Stimulated activated CD8-positive, alpha-beta memory T cell treated with anti-CD3 and anti-CD28 coated beads, Interleukin-15, amount 100 ng/mL, for 24 hours (primary cell): ENCODE results near the gene TCF7.

ENCODE experiments used
- DNase-seq: peaks from one replicate; pipeline ENCODE4 v3.0.0-alpha.2; 2020; ENCODE audit warnings: low read depth

Gene TCF7

DNA sequence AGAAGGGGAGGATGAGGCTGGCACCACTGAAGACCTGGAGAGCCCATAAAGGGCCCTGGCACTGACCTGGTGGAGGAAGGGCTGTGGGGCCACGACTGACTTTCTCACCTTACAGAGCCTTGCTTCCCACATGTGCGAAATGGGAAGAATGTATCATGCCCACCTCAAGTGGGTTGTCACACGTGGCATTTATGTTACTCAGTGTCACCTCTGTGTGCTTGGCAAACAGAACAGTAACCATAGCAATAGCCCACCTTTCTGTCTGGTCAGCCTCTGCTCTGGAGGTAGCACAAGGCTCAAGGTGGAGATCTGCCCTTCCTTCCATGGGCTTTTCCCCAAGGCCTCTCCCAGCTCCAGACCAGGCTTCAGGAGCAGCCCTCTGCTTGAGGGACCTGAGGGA is 16.7 kb downstream of the TCF7 start:
- no peak for DNase-seq

DNA sequence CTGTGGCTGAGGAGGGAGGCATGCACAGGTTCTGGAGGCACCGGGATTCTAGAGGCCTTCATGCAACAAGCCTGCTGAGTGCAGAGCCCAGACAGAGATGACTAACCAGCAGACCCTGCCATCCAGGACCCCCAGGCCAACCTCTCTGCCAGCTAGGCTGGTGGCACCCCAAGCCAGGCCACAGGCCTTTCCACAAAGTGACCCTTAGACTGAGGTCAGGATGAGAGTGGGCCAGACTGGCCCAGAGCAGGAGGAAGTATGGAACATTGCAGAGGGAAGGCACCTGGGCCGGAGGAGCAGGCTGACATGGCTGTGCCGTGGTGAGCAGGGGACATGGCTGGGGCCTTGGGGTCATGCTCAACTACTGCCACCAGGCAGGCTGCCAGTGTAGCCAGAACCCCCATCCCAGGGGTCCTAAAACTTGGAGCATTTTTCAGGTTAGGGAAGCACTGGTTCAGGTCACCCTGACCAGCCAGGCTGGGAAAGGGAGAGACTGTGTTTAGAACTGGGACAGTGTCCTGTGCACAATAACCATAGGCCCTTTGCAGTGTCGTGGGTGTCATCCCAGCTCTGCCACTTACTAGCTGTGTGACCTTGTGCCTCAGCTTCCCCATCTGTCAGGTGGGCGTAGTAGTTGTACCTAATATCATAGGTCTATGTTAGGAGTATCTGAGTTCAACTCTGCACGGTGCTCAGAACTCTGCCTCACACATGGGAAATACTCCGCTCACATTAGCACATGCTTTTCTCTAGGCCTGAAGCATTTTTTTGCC is 17.3 kb downstream of the TCF7 start:
- no peak for DNase-seq

DNA sequence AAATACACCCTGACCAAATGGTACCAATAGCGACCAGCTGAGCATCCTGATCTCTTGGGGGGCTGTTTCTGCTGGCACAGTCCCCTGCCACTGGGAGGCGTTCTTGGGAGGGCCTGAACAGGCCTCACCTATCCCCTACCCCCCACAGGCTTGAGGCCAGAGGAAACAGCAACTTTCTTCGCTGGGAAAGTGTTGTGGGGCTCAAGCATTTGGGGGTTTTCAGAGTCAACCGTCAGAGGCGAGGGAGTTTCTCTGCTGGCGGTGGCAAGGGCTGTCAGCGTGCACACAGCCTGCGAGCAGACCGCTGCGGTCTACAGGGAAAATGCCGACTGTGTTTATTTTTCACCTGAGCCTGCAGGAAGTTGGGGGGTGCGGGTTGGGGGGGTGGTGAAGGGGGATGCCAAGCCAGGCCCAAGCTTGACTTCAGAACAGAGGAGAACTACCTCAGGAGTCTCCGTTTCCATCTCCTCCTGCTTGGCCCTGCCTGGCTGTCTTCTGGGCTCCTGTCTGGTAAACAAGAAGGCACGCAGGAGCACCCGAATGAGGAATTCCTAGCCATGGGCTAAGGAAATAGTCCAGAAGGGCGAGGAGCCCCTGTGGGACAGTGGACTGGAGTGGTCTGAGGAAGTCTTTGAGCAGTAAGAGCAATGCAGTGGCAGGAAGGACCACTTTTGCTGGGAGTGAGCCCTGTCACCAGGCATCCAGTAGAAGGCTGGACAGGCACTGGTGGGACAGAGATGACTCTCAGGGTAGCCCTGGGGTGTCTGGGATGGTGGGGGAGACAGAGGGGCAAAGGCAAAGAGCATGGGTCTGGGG is 18.1 kb downstream of the TCF7 start:
- no peak for DNase-seq

DNA sequence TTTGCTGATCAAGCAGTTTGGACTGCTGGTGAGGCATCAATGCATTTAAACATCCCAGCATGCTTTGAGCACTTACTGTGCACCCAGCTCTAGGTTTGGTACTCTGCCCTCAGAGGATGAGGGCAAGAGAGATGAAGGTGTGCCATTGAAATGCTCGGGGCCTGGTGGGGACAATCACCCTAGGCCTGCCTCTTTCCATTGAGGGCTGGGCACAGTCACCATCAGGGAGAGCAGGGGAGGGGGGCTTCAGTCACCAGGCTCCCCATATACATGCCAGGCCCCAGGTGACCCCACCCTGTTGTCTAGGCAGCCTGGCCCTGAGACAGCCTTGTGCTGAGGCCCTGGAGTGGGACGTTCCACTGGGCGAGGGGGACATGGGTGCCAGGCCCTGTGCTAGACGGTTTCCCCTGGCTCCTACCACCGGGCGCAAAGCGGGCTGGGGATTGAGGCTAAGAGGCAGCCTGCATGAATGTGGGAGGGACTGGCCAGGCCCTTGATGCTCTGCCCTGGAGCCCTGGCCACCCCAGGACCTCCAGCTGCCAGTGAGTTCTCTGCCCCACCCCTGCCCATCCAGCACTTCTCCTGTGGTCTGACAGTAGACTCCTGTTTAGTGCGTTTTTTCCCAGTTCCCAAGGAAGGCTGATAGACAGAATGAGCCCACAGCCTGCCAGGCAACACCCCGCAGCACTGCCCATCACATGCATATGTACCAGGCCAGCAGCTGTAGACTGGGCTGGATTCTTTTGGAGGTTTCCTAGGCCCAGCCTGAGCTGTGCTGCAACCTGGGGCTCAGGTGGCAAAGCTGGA is 18.9 kb downstream of the TCF7 start:
- DNase-seq, result no peak

DNA sequence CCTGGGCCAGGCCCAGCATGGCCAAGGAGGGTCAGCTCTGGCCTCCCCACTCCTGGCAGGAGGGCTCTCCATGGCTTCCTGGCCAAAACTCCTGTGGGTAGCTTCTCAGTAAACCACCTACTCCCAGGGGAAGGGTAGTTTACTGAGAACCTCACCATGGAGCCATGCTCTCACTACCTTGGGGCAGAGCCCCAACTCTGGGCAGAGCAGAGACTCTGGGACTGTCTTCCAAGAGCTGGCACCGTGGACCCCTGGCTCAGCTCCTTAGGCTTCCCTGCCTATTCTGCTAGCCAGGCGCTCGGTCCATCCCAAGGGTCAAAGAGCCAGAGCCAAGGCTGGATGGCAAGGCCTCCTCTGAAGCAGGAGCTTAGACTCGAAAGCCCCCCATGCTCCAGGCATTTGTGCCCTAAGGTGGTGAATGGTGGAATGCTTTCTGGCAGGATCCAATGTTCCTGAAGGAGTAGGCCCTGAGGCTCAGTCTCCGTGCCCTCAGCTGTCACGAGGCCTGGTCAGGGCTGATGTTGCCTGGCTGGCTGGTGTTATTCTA is 19.6 kb downstream of the TCF7 start:
- no peak for DNase-seq

DNA sequence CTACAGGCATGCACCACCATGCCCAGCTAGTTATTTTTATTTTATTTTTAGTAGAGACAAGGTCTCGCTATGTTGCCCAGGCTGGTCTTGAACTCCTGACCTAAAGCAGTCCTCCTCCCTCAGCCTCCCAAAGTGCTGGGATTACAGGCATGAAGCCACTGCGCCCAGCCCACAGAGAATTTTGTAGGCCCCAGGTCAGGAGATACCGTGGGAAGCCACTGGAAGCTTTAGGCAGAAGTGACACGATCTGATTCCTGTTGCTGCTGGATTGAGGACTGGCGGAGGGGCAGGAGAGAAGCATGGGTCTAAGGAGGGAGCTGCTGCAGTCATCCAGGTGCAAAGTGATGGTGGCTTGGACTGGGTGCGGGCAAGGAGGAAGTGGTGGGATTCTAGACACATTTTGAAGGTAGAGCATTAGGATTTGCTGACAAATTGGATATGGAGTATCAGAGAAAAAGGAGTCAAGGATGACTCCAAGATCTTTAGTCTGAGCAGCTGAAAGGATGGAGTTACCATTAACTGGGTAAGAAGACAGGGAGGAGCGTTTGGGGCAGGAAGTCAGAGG is 20.7 kb downstream of the TCF7 start:
- no peak for DNase-seq

DNA sequence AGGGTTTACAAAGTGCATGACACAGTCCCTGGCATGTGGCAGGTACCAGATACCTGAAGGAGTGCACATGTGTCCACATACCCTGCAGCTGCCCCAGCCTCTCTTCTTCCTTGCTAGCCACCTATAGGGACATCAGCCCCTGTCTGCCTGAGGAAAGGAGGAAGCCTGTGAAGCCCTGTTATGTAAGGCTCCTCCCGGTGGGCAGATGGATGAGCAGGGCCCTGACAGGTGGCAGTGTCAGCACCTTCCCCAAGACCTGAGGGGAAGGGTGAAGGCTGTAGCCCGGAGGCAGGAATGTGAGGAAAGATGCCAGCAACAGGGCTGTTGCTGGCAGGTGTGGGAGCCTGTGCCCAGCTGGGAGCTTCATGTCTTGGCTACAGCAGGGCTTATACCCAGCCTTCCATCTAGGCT is 21.7 kb downstream of the TCF7 start:
- no peak for DNase-seq

DNA sequence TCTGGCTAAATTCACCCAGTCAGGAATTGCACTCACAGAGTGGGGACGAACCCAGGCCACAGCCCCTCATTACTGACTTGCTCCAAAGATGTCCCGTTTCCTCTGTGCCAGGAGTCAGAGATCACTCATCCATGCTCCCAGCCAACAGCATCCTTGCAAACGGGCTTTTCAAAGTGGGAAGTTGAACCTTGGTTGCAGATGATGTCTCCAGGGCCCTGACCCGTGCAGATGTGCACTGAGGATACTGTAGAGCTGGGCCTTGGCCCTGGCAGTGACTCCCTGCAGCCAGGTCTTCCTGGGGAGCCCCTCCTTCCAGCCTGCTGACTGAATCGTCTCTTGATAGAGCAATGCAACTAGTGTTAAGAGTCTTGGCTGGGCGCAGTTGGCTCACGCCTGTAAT is 22.3 kb downstream of the TCF7 start:
- no peak for DNase-seq

DNA sequence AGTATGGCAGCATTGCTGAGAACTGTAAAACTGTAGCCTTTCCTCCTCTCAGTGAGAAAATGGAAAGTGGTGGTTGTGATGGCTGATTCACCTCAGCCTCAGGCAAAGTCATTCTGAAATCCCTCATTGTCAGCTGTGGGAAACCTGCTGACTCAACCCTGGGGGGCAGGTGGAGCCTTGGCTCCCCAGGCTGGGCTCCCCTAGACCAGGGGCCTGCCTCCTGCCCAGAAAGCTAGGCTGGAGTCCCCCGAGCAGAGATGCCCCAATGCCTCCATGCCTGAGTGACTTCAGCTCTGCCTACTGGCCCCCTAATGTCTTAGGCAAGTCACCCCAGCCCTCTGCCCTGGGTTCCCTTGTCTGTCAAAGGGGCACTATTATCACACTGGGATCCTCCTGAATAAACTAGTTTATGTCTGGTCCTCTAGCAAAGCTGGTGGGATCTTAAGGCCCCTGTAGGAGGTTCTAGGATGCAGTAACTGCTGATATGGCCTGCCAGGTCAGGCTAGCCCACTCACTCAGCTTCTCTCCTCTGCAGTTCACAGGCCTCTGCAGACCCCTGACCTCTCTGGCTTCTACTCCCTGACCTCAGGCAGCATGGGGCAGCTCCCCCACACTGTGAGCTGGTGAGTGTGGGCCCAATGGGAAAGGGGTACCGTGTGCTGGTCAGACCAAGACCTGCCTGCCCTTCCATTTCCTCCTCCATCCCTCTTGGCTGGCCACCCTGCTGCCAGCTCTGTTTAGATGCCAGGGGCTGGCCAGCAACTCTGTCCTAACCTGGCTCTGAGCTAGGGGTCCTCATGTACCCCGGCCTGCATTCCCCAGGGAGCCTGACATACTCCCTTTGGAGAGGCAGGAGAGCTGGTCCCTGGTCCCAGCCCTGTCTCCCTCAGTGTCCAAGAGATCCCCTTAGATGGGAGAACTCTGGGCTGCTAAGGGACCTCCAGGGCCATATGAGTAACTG is 24.2 kb downstream of the TCF7 start:
- no peak for DNase-seq

DNA sequence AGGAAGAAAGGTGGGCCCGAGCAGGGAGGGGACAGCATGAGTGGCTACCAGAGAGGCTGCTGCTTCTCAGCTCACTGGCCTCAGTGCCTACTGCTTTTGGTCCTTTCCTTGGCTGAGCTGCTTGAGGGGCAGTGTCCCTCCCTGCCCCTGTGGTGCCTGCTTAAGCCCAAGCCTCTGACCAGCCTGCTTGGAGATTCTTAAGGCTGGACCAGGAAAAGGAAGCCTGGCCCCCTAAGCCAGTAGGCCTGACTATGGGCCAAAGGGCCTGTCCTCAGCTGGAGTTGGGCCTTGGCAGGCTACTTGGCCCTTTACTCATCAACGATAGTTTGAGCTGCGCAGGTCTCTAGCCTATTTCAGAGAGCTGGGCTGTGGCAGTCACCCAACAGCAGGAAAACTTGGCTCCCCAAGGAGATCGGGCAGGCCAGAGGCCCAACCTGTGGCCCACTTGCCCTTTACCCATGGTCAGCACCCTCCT is 24.9 kb downstream of the TCF7 start:
- no peak for DNase-seq

DNA sequence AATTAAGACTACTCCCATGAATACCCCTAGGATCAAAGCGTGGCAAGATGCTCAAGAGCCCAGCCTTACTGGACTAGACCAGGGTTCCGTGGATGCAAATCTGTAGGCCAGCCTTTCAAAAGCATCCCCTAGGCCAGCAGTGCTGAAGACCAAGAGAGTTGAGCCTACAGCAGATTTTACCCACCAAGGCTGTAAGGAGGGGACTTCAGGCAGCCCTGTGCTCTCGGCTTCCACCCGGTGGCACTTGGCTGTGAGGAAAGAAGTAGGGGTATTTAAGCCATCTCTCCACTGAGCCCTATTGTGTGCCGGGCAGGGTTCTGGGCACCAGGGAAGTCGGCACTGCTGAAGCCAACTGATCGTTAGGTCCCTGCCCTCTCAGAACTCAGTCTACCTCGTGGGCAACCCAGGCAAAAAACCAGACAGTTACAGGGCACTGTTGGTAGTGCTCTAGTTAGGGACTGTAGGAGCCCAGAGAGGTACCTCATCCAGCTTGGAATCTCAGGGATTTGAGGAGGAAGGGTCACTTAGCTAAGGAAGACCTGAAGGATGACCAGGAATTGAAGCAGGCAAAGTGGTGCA is 25.5 kb downstream of the TCF7 start:
- no peak for DNase-seq

DNA sequence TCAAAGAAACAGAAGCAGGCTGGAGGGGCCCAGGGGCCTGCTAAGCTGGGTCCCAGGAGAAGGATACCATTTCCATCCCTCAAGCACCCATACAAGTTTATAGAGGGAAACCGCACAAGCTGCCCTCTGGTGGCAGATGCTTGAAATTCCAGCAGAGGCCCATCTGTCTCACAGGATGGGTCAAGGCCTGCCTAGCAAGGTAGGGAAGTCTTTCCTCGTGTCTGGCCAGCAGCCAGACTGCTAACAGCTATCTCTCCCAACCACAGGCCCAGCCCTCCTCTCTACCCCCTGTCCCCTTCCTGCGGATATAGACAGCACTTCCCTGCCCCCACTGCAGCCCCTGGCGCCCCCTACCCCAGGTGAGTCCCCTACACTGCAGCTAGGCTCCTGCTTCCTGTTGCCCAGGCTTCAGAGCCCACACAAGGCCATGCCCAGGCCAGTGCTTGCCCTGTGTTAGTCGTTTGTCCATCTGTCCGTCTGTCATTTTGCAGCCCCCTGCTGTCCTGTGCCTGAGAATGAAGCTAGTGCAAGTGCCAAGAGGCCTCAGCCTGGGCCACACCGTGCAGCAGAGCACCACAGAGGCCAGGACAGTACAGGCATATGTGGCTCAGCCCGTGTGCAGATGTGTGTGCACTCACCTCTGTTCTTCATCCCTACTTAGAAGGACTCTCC is 26.2 kb downstream of the TCF7 start:
- DNase-seq, result no peak

DNA sequence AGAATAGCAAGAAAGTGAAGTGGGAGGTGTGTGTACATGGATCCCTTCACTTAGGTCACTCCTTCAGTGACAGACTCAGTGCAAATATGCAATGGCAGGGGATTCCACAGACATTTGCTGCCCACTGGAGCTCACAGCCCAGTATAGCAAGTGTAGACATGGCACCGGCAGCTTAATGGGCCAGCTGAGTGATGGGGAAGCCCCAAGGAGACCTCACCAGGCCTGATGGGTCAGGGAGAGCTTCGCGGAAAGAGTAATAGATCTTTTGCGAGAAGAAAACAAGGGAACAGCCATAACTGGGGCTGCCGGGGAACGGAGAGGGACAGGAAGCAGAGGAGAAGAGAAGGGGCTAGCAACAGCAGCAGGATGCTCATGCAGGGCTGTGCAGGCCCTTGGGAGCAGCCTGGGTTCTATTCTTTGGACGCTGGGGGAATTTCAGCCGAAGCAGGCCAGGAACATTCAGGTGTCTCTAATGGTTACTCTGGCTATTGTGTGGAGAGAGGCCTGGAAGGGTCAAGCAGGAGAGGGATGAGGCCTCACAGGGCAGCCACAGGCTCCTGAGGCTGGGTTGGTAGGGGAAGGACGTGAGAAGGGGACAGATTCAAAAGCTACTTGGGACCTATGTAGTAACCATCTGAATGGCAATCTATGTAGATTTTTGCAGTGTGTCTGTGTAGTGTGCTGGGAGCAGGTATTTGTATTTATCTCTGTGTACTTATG is 27.0 kb downstream of the TCF7 start:
- DNase-seq, result no peak

DNA sequence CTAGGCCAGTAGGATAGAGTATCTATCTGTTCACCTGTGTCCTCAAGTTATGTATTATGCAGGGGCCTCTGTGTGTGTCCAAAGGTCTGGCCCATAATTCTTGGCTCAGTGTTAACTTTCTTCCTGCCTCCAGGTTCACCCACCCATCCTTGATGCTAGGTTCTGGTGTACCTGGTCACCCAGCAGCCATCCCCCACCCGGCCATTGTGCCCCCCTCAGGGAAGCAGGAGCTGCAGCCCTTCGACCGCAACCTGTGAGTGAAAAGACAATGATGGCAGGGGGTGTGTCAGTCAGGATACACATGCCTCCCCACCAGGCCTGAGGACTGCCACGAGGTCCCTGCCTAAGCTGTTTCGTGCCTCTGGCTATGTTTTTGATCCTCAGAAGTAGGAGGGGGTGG is 27.6 kb downstream of the TCF7 start:
- no peak for DNase-seq

DNA sequence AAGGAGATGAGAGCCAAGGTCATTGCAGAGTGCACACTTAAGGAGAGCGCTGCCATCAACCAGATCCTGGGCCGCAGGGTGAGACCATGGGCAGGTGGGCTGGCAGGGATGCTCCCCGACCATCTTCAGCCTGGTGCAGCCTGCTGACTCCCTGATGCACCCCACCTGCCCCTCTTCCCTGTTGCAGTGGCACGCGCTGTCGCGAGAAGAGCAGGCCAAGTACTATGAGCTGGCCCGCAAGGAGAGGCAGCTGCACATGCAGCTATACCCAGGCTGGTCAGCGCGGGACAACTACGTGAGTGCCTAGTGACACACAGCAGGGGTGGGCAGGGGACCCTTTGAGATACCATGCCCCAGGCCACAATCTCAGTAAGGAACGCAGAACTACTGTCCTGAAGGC is 28.3 kb downstream of the TCF7 start:
- DNase-seq, result no peak

DNA sequence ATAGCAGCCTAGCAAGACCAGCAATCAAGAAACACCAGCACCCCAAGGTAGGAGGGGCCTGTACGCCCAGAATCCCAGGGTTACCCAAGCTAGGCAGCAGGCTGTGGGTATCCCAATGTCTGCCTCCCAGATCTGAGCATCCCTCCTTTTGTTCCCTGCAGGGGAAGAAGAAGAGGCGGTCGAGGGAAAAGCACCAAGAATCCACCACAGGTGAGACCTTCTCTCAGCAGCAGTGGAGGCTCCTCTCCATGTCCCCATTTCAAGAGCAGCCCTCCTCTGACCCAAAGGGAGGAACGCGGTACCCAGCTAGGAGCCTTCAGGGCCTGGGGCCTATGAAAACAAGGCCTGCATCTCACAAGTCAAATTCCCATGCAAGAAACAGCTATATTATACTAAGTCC is 28.9 kb downstream of the TCF7 start:
- no peak for DNase-seq

DNA sequence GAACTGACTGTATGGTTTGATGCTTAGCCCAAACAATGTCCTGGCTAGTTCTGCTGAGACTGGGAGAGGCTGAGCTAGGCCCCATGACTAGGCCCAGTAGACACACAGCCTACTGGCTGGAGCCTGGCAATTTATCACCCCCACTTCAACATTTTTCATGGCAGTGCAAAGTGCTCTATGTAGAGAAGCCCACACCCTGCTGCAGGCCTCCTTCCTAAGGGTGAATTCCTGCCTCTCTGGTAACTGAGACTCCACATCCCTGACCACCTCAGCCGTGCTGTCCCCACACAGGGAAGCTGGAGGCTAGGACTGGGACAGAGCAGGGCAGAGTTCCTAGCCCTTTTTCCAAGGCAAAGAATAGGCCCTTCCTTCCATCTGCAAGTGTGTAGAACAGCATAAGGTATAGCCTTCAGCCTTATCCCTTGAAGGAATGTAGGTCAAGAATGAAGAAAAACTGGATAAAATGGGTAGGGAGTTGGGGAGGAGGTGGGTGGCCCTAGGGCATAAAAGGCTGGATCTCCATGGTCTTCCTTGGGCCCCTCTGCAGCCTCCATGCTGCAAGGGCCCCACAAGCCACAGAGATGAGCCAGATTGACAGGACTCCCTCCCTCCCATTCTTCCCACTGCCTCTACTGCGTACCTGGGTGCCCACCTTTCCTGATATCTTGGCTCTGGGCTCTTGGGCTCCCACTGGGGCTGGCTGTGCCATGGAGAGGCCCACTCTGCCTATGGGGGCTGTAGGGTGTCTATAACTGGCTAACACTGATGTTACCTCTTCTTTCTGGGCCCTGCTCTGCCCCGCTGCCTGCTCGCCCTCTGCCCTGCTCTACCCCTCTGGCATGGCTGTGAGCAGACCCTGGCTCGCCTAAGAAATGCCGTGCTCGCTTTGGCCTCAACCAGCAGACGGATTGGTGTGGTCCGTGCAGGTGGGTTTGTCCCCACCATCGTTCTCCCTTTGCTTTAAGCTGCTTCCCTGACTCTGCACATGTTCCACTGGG is 29.8 kb downstream of the TCF7 start:
- DNase-seq, result no peak
